H1 (cell line): ENCODE measurements around the gene ZNF366. TPM values are rescaled to one million over a fixed set of nuclear protein-coding genes. Genes with fewer than 3 reads are reported as not detected.

Experiments used
- CTCF ChIA-PET: fragments of 300-600 bp; sonication (Branson Sonifier 250); formaldehyde crosslinking; loops from one replicate; lab custom pipeline; 2021; ENCODE audit not compliant: partially characterized antibody; lab: Charles Lee
- POLR2A ChIA-PET: fragments of 300-600 bp; sonication (Branson Sonifier 250); formaldehyde crosslinking; loops from one replicate; lab custom pipeline; 2021; ENCODE audit warnings: inconsistent platforms; ENCODE audit not compliant: partially characterized antibody; lab: Charles Lee
- DNase-seq, 2 experiments: peaks; one replicate each; pipeline versions ENCODE4 v3.0.0 to v3.0.0-alpha.2; 2010 to 2022; ENCODE audit warnings: low spot score in 2 of 2, low read depth in 1 of 2, mixed read lengths in 1 of 2
- FAIRE-seq: peaks from 2 replicates; lab custom pipeline; 2011; peaks lifted over from hg19 to GRCh38; lab: Jason Lieb, UNC
- H2AFZ ChIP-seq: 2 replicates; pipeline ENCODE4 v1.8.1; 2012; ENCODE audit warnings: low read length, inconsistent platforms
- H2AK5ac ChIP-seq: 2 replicates; pipeline ENCODE4 v1.6.1; 2013; ENCODE audit warnings: low read depth, low read length
- H2BK120ac ChIP-seq: replicated peaks from 2 replicates; pipeline ENCODE3; 2013; ENCODE audit warnings: low read depth, low read length, inconsistent platforms
- H2BK12ac ChIP-seq: 2 replicates; pipeline ENCODE4 v1.6.1; 2013; ENCODE audit warnings: low read depth, low read length
- H2BK15ac ChIP-seq: 2 replicates; pipeline ENCODE4 v1.6.1; 2013; ENCODE audit warnings: low read length
- H2BK20ac ChIP-seq: 2 replicates; pipeline ENCODE4 v1.6.1; 2013; ENCODE audit warnings: low read length
- H2BK5ac ChIP-seq: 2 replicates; pipeline ENCODE4 v1.6.1; 2013; ENCODE audit warnings: low read depth, low read length
- H3K14ac ChIP-seq: 2 replicates; pipeline ENCODE4 v1.6.1; 2013; ENCODE audit warnings: inconsistent platforms; ENCODE audit not compliant: insufficient read length
- H3K18ac ChIP-seq: 2 replicates; pipeline ENCODE4 v1.6.1; 2013; ENCODE audit warnings: low read length; ENCODE audit errors: extremely low read depth
- H3K23ac ChIP-seq: 2 replicates; pipeline ENCODE4 v1.6.1; 2013; ENCODE audit warnings: inconsistent platforms; ENCODE audit not compliant: insufficient read length
- H3K23me2 ChIP-seq: 2 replicates; pipeline ENCODE4 v1.6.1; 2013; ENCODE audit warnings: low read depth, low read length
- H3K27ac ChIP-seq: 2 replicates; pipeline ENCODE4 v1.6.1; 2011; ENCODE audit warnings: low read depth, low read length, inconsistent platforms
- H3K27me3 ChIP-seq, 4 experiments: replicated peaks in 1 of 4; 1 replicate in 1 of 4; 2 replicates in 3 of 4; pipeline versions ENCODE4 v1.6.1 to v1.8.1; 2011 to 2013; ENCODE audit warnings: low read length in 3 of 4, mild to moderate bottlenecking in 3 of 4, inconsistent platforms in 2 of 4, mixed read lengths in 2 of 4, moderate library complexity in 1 of 4; ENCODE audit not compliant: control insufficient read depth in 3 of 4, insufficient read depth in 3 of 4; ENCODE audit errors: extremely low read depth in 1 of 4
- H3K36me3 ChIP-seq, 4 experiments: 2 replicates each; pipeline versions ENCODE4 v1.6.1 to v1.8.1; 2011 to 2013; ENCODE audit warnings: mild to moderate bottlenecking in 4 of 4, low read length in 3 of 4, moderate library complexity in 2 of 4, control low read depth in 1 of 4, inconsistent platforms in 1 of 4; ENCODE audit not compliant: insufficient read depth in 4 of 4, control insufficient read depth in 2 of 4
- H3K4ac ChIP-seq: replicated peaks from 2 replicates; pipeline ENCODE3; 2013; ENCODE audit warnings: low read length, low read depth, mixed read lengths, inconsistent platforms; ENCODE audit not compliant: insufficient read length
- H3K4me1 ChIP-seq, 4 experiments: replicated peaks in 1 of 4; 1 replicate in 1 of 4; 2 replicates in 3 of 4; pipeline versions ENCODE4 v1.6.1 to v1.8.1; 2011 to 2013; ENCODE audit warnings: low read length in 3 of 4, inconsistent platforms in 2 of 4, mixed read lengths in 1 of 4; ENCODE audit not compliant: insufficient read depth in 4 of 4, control insufficient read depth in 3 of 4
- H3K4me2 ChIP-seq, 2 experiments: 2 replicates each; pipeline versions ENCODE4 v1.6.1 to v1.8.1; 2011 to 2013; ENCODE audit warnings: low read depth in 2 of 2, low read length in 2 of 2, control low read depth in 1 of 2, inconsistent platforms in 1 of 2, mild to moderate bottlenecking in 1 of 2; ENCODE audit not compliant: insufficient read depth in 1 of 2
- H3K4me3 ChIP-seq, 4 experiments: fragments of 200-600, 300-600 bp in 1 of 4; sonication (generic), shearing (Covaris generic), sonication (Bioruptor Twin) in 1 of 4; 2 replicates each; pipeline versions ENCODE4 v1.5.1 to v1.8.1; 2011 to 2016; ENCODE audit warnings: low read length in 4 of 4, low read depth in 3 of 4, control low read depth in 2 of 4, inconsistent platforms in 2 of 4, mild to moderate bottlenecking in 2 of 4, mixed read lengths in 1 of 4, moderate library complexity in 1 of 4; ENCODE audit not compliant: insufficient read depth in 2 of 4; ENCODE audit errors: extremely low read depth in 1 of 4
- H3K56ac ChIP-seq: replicated peaks from 2 replicates; pipeline ENCODE3; 2013; ENCODE audit warnings: low read depth, mild to moderate bottlenecking, mixed read lengths, low read length, inconsistent platforms; ENCODE audit not compliant: insufficient read length
- H3K79me1 ChIP-seq: 2 replicates; pipeline ENCODE4 v1.6.1; 2013; ENCODE audit warnings: low read depth, low read length, control low read depth
- H3K79me2 ChIP-seq, 2 experiments: 2 replicates each; pipeline versions ENCODE4 v1.6.1 to v1.8.1; 2012 to 2013; ENCODE audit warnings: low read length in 2 of 2, mild to moderate bottlenecking in 2 of 2, inconsistent platforms in 1 of 2; ENCODE audit not compliant: insufficient read depth in 2 of 2, control insufficient read depth in 1 of 2
- H3K9ac ChIP-seq, 4 experiments: replicated peaks in 1 of 4; 1 replicate in 1 of 4; 2 replicates in 3 of 4; pipeline versions ENCODE4 v1.6.1 to v1.8.1; 2011 to 2013; ENCODE audit warnings: low read depth in 3 of 4, low read length in 3 of 4, control low read depth in 2 of 4, mild to moderate bottlenecking in 2 of 4, moderate library complexity in 2 of 4, inconsistent platforms in 1 of 4; ENCODE audit errors: extremely low read depth in 1 of 4
- H3K9me3 ChIP-seq, 2 experiments: 2 replicates each; pipeline versions ENCODE4 v1.6.1 to v1.8.1; 2012 to 2013; ENCODE audit warnings: mild to moderate bottlenecking in 2 of 2, moderate library complexity in 2 of 2, control low read depth in 1 of 2, inconsistent platforms in 1 of 2, low read depth in 1 of 2, low read length in 1 of 2, mixed read lengths in 1 of 2; ENCODE audit not compliant: insufficient read depth in 2 of 2
- H4K20me1 ChIP-seq, 2 experiments: replicated peaks in 1 of 2; 2 replicates each; pipeline versions ENCODE3 to v1.8.1; 2011 to 2013; ENCODE audit warnings: inconsistent platforms in 2 of 2, low read length in 2 of 2, mild to moderate bottlenecking in 1 of 2; ENCODE audit not compliant: insufficient read depth in 2 of 2, control insufficient read depth in 1 of 2
- H4K5ac ChIP-seq: 2 replicates; pipeline ENCODE4 v1.6.1; 2013; ENCODE audit warnings: low read length, low read depth, mixed read lengths, inconsistent platforms; ENCODE audit not compliant: insufficient read length
- H4K8ac ChIP-seq: 2 replicates; pipeline ENCODE4 v1.8.0; 2013; ENCODE audit warnings: mild to moderate bottlenecking, moderate library complexity, low read length, inconsistent platforms; ENCODE audit not compliant: insufficient read depth; ENCODE audit errors: extremely low read depth
- H4K91ac ChIP-seq: replicated peaks from 2 replicates; pipeline ENCODE3; 2013; ENCODE audit warnings: low read length, mixed read lengths, inconsistent platforms; ENCODE audit not compliant: insufficient read length
- CTCF ChIP-seq, 3 experiments: IDR thresholded peaks; 1 replicate in 2 of 3; 2 replicates in 1 of 3; pipeline versions ENCODE4 v1.5.1 to v1.6.1; 2011; ENCODE audit warnings: low read length in 3 of 3, mild to moderate bottlenecking in 3 of 3, inconsistent platforms in 2 of 3, low read depth in 1 of 3, moderate library complexity in 1 of 3; ENCODE audit not compliant: insufficient read depth in 1 of 3; ENCODE audit errors: control extremely low read depth in 1 of 3
- E2F6 ChIP-seq: IDR thresholded peaks from 2 replicates; pipeline ENCODE4 v1.6.1; 2012; ENCODE audit warnings: inconsistent platforms
- EZH2 ChIP-seq: fragments of 200-600 bp; sonication (generic); IDR thresholded peaks from 2 replicates; pipeline ENCODE4 v1.7.1; 2012; ENCODE audit warnings: low read depth, mild to moderate bottlenecking, moderate library complexity, low read length, inconsistent platforms; ENCODE audit not compliant: severe bottlenecking
- JUN ChIP-seq: IDR thresholded peaks from 2 replicates; pipeline ENCODE4 v1.6.1; 2011; ENCODE audit warnings: low read depth, mild to moderate bottlenecking, improper control_type of control experiment, low read length
- RAD21 ChIP-seq, 2 experiments: IDR thresholded peaks in 1 of 2; conservative IDR thresholded peaks in 1 of 2; 2 replicates each; pipeline ENCODE4 v1.6.1; 2011; ENCODE audit warnings: low read depth in 2 of 2, low read length in 2 of 2, improper control_type of control experiment in 1 of 2, inconsistent platforms in 1 of 2, mild to moderate bottlenecking in 1 of 2, moderate library complexity in 1 of 2
- SP1 ChIP-seq: IDR thresholded peaks from 2 replicates; pipeline ENCODE4 v1.6.1; 2011; ENCODE audit warnings: low read depth, low read length
- SRF ChIP-seq: IDR thresholded peaks from 2 replicates; pipeline ENCODE4 v1.6.1; 2011; ENCODE audit warnings: mild to moderate bottlenecking, low read depth, low read length, moderate library complexity
- TEAD4 ChIP-seq: IDR thresholded peaks from 2 replicates; pipeline ENCODE4 v1.6.1; 2012; ENCODE audit warnings: low read depth, low read length, inconsistent platforms, mixed read lengths
- WGBS, 2 experiments: shearing (Covaris generic) in 1 of 2; methylation state at CpG; one replicate each; pipeline versions ENCODE4 v1.1.6 to v1.1.7; 2013 to 2015; ENCODE audit warnings: low lambda C conversion rate in 2 of 2, mixed read lengths in 2 of 2, inconsistent platforms in 1 of 2, low coverage in 1 of 2, missing lambda C conversion rate in 1 of 2; ENCODE audit not compliant: insufficient replicate concordance in 2 of 2, insufficient coverage in 1 of 2, insufficient read length in 1 of 2; ENCODE audit errors: extremely low coverage in 1 of 2, missing lambda C conversion rate in 1 of 2; 5-methylcytosine and 5-hydroxymethylcytosine counted together
- polyA plus RNA-seq, 7 experiments: library from polyadenylated mRNA; depleted of rRNA in 3 of 7; stranded (reverse) in 5 of 7; unstranded in 2 of 7; fragments of >200 nt in 5 of 7; fragments of 200-250 nt in 2 of 7; gene quantifications; 1 replicate in 5 of 7; 2 replicates in 1 of 7; 4 replicates in 1 of 7; pipeline versions ENCODE4 v1.2.1 to v1.2.3, GENCODE V29; 2011 to 2013; ENCODE audit warnings: missing spikeins in 2 of 7, mixed read lengths in 2 of 7
- total RNA-seq: library from RNA; stranded (reverse); fragmentation: NEBNext Ultra II Directional; extraction: Animal tissue kit (Norgen Biotek cat#: 25700); gene quantifications from 2 replicates; pipeline ENCODE4 v1.2.1, GENCODE V29; 2021

ZNF366 gene
- total and polyA plus RNA-seq, 2 of the 8 experiments (the other 6 are each of a cell fraction or from before 2014, with no cell fraction given) = not detected

- Histone ChIP-seq H3K14ac (no peak overlapping the region), H3K18ac (no peak overlapping the region), H2BK20ac (no peak overlapping the region), H4K8ac (no peak overlapping the region), H3K9me3 (no peaks in the 10 kb centered on the region), H4K20me1 (no peaks in the 10 kb centered on the region), H3K23ac (no peak overlapping the region), H3K27me3 (no peaks in the 10 kb centered on the region), H3K36me3 (no peaks in the 10 kb centered on the region), H2AFZ (no peak overlapping the region), H3K4me1 (no peaks in the 10 kb centered on the region), H4K5ac (no peak overlapping the region), H3K4me2 (no peak overlapping the region), H3K4me3 (no peak overlapping the region), H2BK5ac (no peak overlapping the region), H2BK15ac (no peak overlapping the region), H3K79me2 (no peaks in the 10 kb centered on the region), H3K79me1 (no peaks in the 10 kb centered on the region), H3K27ac (no peak overlapping the region), H3K56ac (no peak overlapping the region), H3K4ac (no peak overlapping the region), H3K23me2 (no peaks in the 10 kb centered on the region), H2AK5ac (no peak overlapping the region), H4K91ac (no peak overlapping the region), H2BK120ac (no peak overlapping the region), H3K9ac (no peak overlapping the region), H2BK12ac (no peak overlapping the region)
- no peak for FAIRE-seq
- CTCF ChIA-PET = interaction anchor here (0.6 to 1.9 kb wide), 27 partner anchors 9 to 349 kb away, joined by 3 to 7 read pairs (median 3); no protein-coding TSS in a partner anchor
- no peak for DNase-seq
- TF ChIP-seq RAD21 (IDR thresholded peaks at IDR 0.05 in 1 of 2, conservative IDR thresholded peaks at IDR 0.05 in 1 of 2; ENCODE audit: low read depth in 2 of 2, low read length in 2 of 2) (peak in 1 of 2 experiments; percentile 27; a peak in 1 of 4 replicates), SRF (no peak), JUN (no peak), CTCF (IDR thresholded peaks at IDR 0.05; ENCODE audit: control extremely low read depth in 1 of 3, insufficient read depth in 1 of 3, low read depth in 1 of 3, low read length in 3 of 3) (peak in 2 of 3 experiments; percentile 20 to 43; a peak in 2 of 4 replicates), E2F6 (no peak), EZH2 (no peak), TEAD4 (no peak), SP1 (no peak)
- 83% methylated on average over 6 of the region's 6 CpGs; no CpG with 5 or more reads in 1 of the 2 experiments for WGBS, 2 experiments
- POLR2A ChIA-PET = no interaction called here
Observed at GRCh38 chr5:72463449-72464052, 43.7 kb downstream of the ZNF366 start.
